AG04449 (cell line): ENCODE measurements around the gene BCS1L.

ENCODE experiments used
- CTCF ChIA-PET: fragments of 350-600 bp; formaldehyde crosslinking; extraction: SDS; loops from one replicate; lab custom pipeline; 2021; ENCODE audit warnings: antibody characterized with exemption; lab: Yijun Ruan, JAX
- POLR2A ChIA-PET: fragments of 400-600, 350-600 bp; formaldehyde crosslinking; extraction: SDS; loops from one replicate; lab custom pipeline; 2020; ENCODE audit warnings: antibody characterized with exemption, inconsistent platforms; lab: Yijun Ruan, JAX
- DNase-seq: peaks from one replicate; pipeline ENCODE4 v3.0.0-alpha.2; 2010; ENCODE audit warnings: low read depth, low spot score
- H3K4me3 ChIP-seq: 2 replicates; pipeline ENCODE4 v1.5.1; 2011; ENCODE audit warnings: low read depth, mild to moderate bottlenecking, control low read depth, low read length
- TF ChIP-seq, protein P1 (sequence below): IDR thresholded peaks from one replicate; pipeline ENCODE4 v1.5.1; 2011; ENCODE audit warnings: mild to moderate bottlenecking, moderate library complexity, low read length, control low read depth, inconsistent platforms; ENCODE audit not compliant: insufficient read depth; ENCODE audit errors: missing control alignments

The BCS1L gene, protein sequence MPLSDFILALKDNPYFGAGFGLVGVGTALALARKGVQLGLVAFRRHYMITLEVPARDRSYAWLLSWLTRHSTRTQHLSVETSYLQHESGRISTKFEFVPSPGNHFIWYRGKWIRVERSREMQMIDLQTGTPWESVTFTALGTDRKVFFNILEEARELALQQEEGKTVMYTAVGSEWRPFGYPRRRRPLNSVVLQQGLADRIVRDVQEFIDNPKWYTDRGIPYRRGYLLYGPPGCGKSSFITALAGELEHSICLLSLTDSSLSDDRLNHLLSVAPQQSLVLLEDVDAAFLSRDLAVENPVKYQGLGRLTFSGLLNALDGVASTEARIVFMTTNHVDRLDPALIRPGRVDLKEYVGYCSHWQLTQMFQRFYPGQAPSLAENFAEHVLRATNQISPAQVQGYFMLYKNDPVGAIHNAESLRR

DNA sequence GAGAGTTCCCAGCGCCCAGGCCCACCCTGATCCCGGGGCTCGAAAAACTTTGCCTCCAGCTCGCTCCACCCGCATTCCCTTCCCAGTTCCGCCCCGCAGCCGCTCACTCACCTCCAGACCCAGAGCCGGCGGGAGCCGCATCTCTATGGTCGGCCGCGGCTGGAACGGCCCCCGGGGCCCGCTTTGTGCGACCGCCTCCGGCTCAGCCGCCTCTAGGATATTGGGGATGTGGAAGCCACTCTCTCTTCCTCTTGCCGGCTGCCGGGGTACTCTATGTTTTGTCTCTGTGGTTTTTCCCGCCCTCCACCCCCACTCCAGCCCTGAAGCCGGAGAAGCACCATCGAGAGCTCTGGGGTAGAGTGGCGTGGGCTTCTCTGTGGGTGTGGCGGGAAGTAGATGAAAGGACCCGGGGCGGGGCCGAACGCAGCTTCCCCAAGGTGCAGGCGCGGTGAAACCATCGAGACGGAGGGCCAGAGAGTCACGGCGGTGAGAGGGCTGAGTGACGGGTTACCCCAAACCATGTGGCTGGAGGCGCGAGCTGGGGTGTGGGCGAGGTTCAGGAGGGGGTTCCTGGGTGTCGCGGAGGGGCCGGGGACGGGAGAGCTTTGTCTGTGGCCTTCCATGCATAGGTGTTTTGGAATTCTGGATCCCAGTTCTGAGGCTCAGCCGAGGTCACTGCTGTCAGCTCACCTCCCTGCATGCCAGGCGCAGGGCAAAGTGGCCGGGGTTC is at the start of gene BCS1L, which contains the start of gene ZNF142:
TSS of gene BCS1L (plus strand) at position 426 of the 730 bp plus-strand sequence. CDS start 1,305 bp downstream, outside the sequence.
TSS of gene ZNF142 (minus strand) at position 366 of the 730 bp plus-strand sequence. CDS start 3,194 bp downstream, outside the sequence.
- peak within 1 kb of the TSS; percentile 85 for H3K4me3 ChIP-seq
- DNase-seq, result no peak
- ChIA-PET POLR2A (interaction anchor here (0.7 to 5.6 kb wide), 4 partner anchors 12 to 51 kb away, joined by 3 to 48 read pairs (median 4); partner anchors contain the start of genes PLCD4, RNF25, STK36 and TTLL4), CTCF (interaction anchor here (0.7 to 8.8 kb wide), 16 partner anchors 10 to 196 kb away, joined by 3 to 95 read pairs (median 6); partner anchors contain the start of genes RNF25, STK36 and TTLL4)
- TF ChIP-seq, protein P1, sequence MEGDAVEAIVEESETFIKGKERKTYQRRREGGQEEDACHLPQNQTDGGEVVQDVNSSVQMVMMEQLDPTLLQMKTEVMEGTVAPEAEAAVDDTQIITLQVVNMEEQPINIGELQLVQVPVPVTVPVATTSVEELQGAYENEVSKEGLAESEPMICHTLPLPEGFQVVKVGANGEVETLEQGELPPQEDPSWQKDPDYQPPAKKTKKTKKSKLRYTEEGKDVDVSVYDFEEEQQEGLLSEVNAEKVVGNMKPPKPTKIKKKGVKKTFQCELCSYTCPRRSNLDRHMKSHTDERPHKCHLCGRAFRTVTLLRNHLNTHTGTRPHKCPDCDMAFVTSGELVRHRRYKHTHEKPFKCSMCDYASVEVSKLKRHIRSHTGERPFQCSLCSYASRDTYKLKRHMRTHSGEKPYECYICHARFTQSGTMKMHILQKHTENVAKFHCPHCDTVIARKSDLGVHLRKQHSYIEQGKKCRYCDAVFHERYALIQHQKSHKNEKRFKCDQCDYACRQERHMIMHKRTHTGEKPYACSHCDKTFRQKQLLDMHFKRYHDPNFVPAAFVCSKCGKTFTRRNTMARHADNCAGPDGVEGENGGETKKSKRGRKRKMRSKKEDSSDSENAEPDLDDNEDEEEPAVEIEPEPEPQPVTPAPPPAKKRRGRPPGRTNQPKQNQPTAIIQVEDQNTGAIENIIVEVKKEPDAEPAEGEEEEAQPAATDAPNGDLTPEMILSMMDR, result no peak

DNA sequence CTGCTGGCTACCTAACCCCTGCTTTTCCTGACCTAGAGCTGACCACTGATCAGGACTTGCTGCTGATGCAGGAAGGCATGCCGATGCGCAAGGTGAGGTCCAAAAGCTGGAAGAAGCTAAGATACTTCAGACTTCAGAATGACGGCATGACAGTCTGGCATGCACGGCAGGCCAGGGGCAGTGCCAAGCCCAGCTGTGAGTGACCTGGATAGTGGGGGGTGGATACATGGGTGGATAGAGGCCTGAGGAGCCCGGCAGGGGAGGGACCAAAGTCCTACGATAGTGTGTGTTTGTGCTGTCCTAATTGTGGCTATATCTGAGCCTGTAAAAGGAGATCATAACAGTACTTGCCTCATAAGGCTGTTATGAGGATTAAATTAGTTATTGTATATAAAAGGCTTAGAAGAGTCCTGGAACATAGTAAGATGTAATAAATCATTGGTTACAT is 43.6 kb upstream of the BCS1L start:
- H3K4me3 ChIP-seq, result no peak overlapping the region
- ChIA-PET POLR2A (no interaction called here), CTCF (interaction anchor here (0.8 to 1.6 kb wide), 2 partner anchors 8 to 39 kb away, joined by 4 read pairs; partner anchors contain the start of gene PLCD4)
- DNase-seq, result no peak
- TF ChIP-seq, protein P1, result no peak

DNA sequence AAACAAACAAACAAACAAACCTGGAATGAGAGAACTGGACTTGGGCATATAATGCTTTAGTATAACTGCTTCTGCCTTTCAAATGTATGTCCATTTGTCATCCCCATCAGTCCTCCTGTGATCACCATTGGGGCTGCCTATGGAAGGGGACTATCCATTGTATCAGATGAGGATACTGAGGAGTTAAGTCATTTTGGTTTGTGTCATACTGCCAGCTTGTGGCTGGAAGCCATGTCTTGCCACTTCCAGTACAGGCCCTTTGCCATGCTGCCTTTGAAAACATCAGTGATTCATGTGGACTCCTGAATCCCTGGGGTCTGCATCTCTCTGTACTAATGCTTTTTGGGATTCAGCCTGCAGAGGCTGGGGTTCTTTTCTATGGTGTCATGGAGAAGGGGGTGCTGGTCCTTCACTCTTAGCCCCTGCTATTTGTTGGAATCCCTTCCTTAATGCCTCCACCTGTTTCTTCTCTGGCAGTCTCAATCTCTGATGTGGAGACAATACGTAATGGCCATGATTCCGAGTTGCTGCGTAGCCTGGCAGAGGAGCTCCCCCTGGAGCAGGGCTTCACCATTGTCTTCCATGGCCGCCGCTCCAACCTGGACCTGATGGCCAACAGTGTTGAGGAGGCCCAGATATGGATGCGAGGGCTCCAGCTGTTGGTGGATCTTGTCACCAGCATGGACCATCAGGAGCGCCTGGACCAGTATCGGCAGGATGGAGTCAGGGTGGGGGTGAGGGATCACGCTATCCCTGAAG is 41.2 kb upstream of the BCS1L start:
- DNase-seq, result no peak
- CTCF ChIA-PET, result interaction anchor here (0.9 to 1.0 kb wide), 2 partner anchors 30 to 48 kb away, joined by 3 read pairs; no protein-coding TSS in a partner anchor
- POLR2A ChIA-PET, result interaction anchor here (0.6 kb wide), 1 partner anchor 11 kb away, joined by 3 read pairs; the partner anchor contains the start of gene PLCD4
- H3K4me3 ChIP-seq, result no peak overlapping the region
- TF ChIP-seq, protein P1, result no peak

DNA sequence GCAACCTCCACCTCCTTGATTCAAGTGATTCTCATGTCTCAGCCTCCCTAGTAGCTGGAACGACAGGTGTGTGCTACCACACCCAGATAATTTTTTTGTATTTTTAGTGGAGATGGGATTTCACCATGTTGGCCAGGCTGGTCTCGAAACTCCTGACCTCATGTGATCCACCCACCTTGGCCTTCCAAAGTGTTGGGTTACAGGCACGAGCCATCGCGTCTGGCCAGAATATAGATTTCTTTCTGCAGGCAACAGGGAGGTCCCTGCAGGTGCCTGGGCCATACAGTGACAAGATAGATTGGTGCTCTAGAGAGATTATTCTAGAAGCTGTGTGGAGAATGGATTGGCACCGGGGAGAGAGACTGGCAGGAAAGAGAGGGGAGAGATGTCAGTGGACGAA is 38.5 kb upstream of the BCS1L start:
- POLR2A ChIA-PET, result no interaction called here
- TF ChIP-seq, protein P1, result no peak
- no peak for DNase-seq
- H3K4me3 ChIP-seq, result no peak overlapping the region
- CTCF ChIA-PET, result no interaction called here

DNA sequence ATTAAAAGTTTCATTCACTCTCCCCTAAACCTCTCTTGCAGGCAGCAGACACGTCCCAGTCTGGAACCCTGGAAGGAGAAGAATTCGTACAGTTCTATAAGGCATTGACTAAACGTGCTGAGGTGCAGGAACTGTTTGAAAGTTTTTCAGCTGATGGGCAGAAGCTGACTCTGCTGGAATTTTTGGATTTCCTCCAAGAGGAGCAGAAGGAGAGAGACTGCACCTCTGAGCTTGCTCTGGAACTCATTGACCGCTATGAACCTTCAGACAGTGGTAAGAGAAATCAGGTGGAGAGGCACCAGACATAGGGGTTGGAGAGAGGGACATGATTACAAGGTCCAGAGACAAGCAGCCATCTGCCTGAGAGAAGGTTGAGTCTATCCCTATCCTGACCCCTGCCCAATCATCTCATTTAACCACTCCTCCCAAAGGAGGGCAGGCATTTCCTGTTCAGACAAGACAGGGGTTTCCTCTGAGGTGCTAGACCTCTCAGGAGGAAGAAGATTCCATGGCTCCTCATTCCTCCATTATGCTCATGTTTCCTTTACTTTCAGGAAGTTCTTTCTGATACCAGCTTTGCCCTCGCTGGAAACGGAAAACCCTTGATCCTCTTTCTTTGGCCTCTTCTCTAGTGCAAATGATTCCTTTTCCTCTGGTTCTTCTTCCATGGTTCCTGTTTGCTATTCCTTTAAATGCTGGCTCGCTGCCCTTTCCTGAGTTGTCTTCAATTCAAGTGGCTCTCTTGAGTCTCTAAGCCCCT is 36.7 kb upstream of the BCS1L start:
- POLR2A ChIA-PET, result no interaction called here
- TF ChIP-seq, protein P1, result no peak
- CTCF ChIA-PET, result interaction anchor here (1.6 kb wide), 1 partner anchor 25 kb away, joined by 5 read pairs; no protein-coding TSS in a partner anchor
- DNase-seq, result no peak
- no peak overlapping the region for H3K4me3 ChIP-seq
